ENCODE measurements around the gene RFC1.
"Not testable (repeated sequence)": the region's sequence is repeated elsewhere in the genome, so short reads cannot be mapped to it uniquely, and the experiment has no call there.

RFC1 gene

GRCh38 chr4:39302901-39303300, 63.3 kb downstream of the RFC1 start:
- DNase-seq = no peak

DNA sequence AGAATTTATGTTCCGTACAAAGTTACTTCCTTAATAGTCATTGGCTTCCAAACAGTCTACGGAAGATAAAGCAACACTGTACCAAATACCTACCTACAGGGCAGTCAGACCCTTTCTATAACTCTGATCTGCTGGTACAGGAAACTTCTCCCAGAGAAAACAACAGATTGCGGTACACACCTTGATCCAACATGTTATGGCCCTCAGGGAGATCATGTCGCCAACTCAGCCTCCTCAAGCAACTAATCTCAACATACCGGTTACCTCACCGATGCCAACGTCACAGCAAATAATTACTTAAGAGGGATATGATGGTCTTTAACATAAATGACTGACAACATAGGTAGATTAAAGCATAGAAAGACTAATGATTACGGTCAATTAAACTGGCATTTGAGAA, 70.4 kb downstream of the RFC1 start:
- DNase-seq = no peak

DNA sequence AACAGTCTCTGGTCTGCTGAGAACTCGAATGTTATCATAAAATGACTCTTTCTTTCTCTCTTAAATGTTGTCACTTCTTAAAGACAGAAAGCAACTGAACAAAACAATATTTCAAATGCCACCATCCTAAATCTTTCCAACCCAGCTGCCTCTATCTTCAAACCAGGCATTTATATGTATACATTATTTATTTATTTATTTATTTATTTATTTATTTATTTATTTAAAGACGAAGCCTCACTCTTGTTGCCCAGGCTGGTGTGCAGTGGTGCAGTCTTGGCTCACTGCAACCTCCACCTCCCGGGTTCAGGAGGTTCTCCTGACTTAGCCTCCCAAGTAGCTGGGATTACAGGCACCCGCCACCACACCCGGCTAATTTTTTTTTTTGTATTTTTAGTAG, 73.7 kb downstream of the RFC1 start:
- DNase-seq = not testable (repeated sequence)

DNA sequence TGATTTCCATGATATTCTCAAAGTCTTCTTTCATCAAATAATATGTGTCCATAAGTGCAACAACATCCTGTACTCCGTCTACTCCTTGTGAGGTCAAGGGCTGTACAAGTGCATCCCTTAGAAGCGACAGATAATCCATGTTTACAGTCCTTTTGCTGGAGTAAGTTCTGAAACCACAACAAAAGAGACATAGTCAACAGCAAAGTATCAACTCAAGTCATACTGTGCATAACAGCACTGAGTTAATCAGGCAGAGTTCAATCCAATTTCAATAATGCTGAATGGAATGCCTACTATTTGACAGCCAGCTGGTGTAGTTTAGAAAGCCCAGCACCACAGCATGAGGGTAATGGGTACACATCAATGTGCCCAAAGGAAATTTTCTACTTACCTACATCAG, 74.5 kb downstream of the RFC1 start:
- DNase-seq = no peak

GRCh38 chr4:39287223-39287622, 78.9 kb downstream of the RFC1 start:
- no peak for DNase-seq

DNA sequence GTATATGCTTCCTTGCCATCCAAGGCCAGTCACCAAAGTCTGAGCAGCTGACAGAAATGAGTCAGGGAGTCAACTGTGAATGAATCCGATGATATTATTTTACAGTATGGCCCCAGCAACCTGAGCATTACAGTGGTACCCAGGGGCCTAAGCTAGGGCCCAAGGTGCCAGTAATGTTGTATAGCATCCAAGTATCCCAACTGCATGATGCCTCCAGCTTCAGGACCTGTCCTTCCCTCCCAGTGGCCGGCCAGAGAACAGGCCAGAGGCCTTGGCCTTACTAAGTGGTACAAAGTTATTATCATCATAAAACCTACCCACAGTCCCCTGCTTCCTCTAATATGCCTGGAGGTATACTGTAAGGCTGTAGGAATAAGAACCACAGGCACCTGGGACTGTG, 79.9 kb downstream of the RFC1 start:
- no peak for DNase-seq

DNA sequence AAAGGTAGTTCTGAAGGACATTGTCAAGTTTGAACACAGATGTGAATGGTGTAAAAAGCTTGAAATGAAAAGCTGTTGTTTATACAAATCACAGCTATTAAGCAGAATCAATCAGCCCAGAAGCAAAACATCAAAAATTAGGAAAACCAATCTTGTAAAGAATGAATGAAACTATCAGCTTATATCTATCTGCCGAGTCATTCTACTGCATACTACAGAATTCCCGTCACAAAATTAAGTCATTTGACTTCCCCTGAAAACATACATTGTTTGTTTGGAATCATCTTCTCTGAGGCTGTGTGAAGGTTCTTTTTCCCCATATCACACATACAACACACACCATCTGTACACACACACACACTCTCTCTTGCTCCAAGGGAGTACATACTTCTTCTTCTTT, 80.3 kb downstream of the RFC1 start:
- DNase-seq = no peak

DNA sequence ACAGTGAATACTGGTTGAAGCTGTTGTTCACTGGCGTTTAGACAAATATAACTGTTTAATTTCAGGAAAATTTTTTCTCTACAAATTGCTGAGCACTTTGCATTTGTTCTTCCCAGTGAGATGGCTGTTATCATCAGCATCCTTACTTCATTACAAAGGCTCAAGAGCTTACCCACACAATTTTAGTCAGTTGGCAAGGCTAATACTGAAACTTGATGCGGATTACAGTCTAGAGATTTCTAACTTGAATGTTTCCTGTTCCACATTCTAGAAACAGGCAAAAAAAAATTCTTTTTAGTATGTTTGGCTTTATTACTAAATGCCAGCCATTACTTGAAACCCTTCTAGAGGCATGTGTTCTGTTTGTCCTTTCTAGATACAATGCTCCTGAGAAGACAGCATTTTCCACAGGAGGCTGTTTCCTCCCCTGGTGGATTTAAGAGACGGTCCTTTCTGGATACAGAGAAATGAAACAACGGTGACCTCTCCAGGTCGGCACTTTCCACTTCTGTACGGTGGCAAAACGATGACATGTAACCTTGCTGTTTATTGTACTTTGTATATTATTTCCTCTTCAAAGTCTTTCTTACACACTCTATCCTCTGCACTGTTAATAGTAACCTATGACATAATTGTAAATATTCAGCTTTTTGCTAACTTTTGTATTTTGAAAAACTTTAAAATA, 80.9 kb downstream of the RFC1 start:
- no peak for DNase-seq

DNA sequence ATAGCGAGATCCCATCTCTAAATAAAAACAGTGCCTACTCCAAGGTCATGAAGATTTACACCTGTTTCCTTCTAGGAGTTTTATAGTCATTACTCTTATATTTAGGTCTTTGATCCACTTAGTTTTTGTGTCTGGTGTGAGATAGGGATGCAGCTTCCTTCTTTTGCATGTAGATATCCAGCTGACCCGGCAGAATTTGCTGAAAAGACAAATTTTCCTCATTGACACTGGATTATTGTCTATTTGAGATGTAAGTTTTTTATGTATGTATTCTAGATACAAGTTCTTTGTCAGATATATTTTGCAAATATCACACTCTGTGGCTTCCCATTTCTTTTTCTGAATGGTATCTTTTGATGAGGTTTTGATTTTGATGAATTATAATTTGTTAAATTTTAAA, 85.4 kb downstream of the RFC1 start:
- DNase-seq = no peak

DNA sequence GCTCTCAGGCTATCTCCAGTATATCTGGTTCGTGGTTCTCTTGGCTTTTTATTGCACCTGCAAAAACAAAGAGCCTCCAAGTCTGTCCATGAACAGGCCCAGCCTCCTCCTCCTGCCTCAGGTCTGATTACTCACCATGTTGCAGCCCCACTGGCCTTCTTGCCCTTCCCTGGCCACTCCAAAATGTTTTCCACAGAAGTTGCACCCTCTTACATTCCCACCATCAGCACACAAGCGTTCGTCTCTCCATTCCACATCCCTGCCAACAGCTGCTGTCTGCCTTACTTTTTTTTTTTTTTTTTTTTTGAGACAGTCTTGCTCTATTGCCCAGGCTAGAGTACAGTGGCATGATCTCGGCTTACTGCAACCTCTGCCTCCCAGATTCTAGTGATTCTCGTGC, 86.7 kb downstream of the RFC1 start:
- no peak for DNase-seq

DNA sequence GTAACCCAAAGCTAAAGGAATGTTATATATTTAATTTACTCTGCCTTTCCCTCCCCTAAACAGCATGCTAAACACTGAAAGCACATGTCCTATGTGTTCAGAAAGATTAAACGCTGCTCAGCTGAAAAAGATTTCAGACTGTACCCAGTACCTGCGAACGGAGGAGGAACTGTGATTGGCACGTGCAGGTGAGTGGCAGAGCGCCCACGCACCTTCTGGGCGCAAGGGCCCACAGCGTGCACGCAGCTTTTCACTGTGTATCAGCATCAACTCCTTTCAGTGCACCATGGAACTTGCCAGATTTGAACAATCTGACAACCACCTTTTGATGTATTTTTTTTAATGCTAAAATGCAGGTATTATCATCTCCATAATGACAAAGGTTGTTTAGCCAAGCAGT, 87.7 kb downstream of the RFC1 start:
- no peak for DNase-seq

- DNase-seq = not testable (repeated sequence)
Measured at GRCh38 chr4:39277661-39278060, 88.5 kb downstream of the RFC1 start.

GRCh38 chr4:39274503-39274902, 91.7 kb downstream of the RFC1 start:
- no peak for DNase-seq

GRCh38 chr4:39263895-39264294, 102.3 kb downstream of the RFC1 start:
- no peak for DNase-seq

GRCh38 chr4:39259571-39260330, 106.4 kb downstream of the RFC1 start:
- no peak for DNase-seq

- DNase-seq = no peak
Measured at GRCh38 chr4:39256436-39256835, 109.7 kb downstream of the RFC1 start.

DNA sequence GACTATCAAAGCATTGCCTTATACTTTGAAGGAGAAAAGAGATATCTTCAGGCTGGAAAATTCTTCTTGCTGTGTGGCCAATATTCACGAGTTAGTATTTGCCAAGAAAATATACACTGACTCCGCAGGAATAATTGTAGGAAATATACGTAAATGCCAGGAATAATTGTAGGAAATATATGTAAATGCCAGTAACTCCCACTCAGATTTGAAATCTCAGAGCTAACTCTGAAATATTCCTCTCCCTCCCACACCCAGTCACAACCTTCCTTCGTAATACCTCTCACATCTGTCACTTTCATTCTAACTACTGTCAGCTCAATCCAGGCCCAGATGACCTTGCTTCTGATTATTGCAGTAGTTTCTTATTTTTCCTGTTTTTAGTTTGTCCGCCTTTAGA, 110.3 kb downstream of the RFC1 start:
- no peak for DNase-seq

- no peak for DNase-seq
Measured at GRCh38 chr4:39255266-39255665, 110.9 kb downstream of the RFC1 start.

GRCh38 chr4:39243462-39243861, 122.7 kb downstream of the RFC1 start:
- DNase-seq = no peak

All from hippocampal formation (tissue), 2 donors.